ENCODE results near the gene RP9.

DNA sequence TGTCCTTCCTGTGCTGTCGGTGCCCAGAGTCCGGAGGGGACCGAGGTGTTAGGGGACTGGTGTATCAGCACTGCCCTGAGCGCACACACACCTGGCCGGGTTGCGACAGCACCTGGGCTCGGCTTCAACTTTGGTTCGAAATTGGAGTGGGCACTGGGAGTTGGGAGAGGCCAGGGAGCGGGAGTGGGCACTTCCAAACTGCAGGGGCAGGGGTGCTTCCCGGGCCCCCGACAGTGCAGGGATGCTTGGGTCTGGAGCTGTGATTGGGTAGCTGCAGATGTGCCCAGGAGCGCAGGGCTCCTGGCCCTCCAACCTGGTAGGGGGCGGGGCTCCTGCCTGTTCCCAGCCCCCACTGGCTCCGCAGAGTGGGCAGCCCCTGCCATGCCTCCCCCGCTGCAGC, 27.9 kb upstream of the RP9 start:
- TF ChIP-seq POLR2A (IDR thresholded peaks at IDR 0.05) = no peak
- TF ChIP-seq, protein P1, sequence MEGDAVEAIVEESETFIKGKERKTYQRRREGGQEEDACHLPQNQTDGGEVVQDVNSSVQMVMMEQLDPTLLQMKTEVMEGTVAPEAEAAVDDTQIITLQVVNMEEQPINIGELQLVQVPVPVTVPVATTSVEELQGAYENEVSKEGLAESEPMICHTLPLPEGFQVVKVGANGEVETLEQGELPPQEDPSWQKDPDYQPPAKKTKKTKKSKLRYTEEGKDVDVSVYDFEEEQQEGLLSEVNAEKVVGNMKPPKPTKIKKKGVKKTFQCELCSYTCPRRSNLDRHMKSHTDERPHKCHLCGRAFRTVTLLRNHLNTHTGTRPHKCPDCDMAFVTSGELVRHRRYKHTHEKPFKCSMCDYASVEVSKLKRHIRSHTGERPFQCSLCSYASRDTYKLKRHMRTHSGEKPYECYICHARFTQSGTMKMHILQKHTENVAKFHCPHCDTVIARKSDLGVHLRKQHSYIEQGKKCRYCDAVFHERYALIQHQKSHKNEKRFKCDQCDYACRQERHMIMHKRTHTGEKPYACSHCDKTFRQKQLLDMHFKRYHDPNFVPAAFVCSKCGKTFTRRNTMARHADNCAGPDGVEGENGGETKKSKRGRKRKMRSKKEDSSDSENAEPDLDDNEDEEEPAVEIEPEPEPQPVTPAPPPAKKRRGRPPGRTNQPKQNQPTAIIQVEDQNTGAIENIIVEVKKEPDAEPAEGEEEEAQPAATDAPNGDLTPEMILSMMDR (IDR thresholded peaks at IDR 0.05) = no peak
- TF ChIP-seq EP300 (IDR thresholded peaks at IDR 0.05) = no peak

Data from ovary (tissue), 3 donors.